Panc1 (cell line): Measurements from ENCODE around the gene OSER1. TPM values are rescaled to one million over a fixed set of nuclear protein-coding genes. Genes with fewer than 3 reads are reported as not detected.

ENCODE experiments used
- ATAC-seq: fragments of 200-7000 bp; cut with Tn5 transposase; 2 replicates; pipeline ENCODE4 v1.9.1; 2020; ENCODE audit warnings: mild to moderate bottlenecking, moderate library complexity
- BruUV-seq: library from RNA; stranded (reverse); fragments of 400-500 nt; replicated peaks from 2 replicates; lab custom pipeline; 2021; lab: Mats Ljungman, UMichigan
- CTCF ChIA-PET: fragments of 300-600 bp; sonication (Branson Sonifier 250); formaldehyde crosslinking; loops from one replicate; lab custom pipeline; 2022; ENCODE audit warnings: antibody characterized with exemption; lab: Charles Lee
- POLR2A ChIA-PET: fragments of 300-600 bp; sonication (Branson Sonifier 250); formaldehyde crosslinking; loops from one replicate; lab custom pipeline; 2022; ENCODE audit warnings: antibody characterized with exemption; lab: Charles Lee
- DNase-seq: peaks from one replicate; pipeline ENCODE4 v3.0.0-alpha.2; 2010; ENCODE audit warnings: low read depth, low spot score
- H3K27ac ChIP-seq: 2 replicates; pipeline ENCODE4 v1.5.1; 2011; ENCODE audit warnings: mild to moderate bottlenecking, low read length, inconsistent platforms
- H3K27me3 ChIP-seq: fragments of 200-500 bp; sonication (Bioruptor generic); 2 replicates; pipeline ENCODE4 v1.6.0; 2014; ENCODE audit warnings: low read length, inconsistent platforms; ENCODE audit not compliant: control insufficient read depth, insufficient read depth
- H3K36me3 ChIP-seq: fragments of 200-500 bp; sonication (Bioruptor generic); 2 replicates; pipeline ENCODE4 v1.5.1; 2014; ENCODE audit warnings: inconsistent platforms, mild to moderate bottlenecking, low read length, moderate library complexity; ENCODE audit not compliant: control insufficient read depth, insufficient read depth
- H3K4me1 ChIP-seq: 2 replicates; pipeline ENCODE4 v1.5.1; 2011; ENCODE audit warnings: inconsistent platforms, mild to moderate bottlenecking, low read length, moderate library complexity; ENCODE audit not compliant: control insufficient read depth, insufficient read depth
- H3K4me3 ChIP-seq, 2 experiments: 2 replicates each; pipeline ENCODE4 v1.5.1; 2011 to 2012; ENCODE audit warnings: low read depth in 2 of 2, low read length in 2 of 2, mild to moderate bottlenecking in 2 of 2, inconsistent platforms in 1 of 2, moderate library complexity in 1 of 2
- H3K9me3 ChIP-seq: fragments of 200-500 bp; sonication (Bioruptor generic); 2 replicates; pipeline ENCODE4 v1.5.1; 2014; ENCODE audit warnings: low read depth, mild to moderate bottlenecking, inconsistent platforms, low read length, moderate library complexity; ENCODE audit not compliant: control insufficient read depth, insufficient read depth
- CTCF ChIP-seq: fragments of 450-650 bp; IDR thresholded peaks from 2 replicates; pipeline ENCODE4 v1.5.1; 2017; ENCODE audit warnings: mild to moderate bottlenecking
- POLR2AphosphoS5 ChIP-seq: IDR thresholded peaks from 2 replicates; pipeline ENCODE4 v1.6.1; 2012; ENCODE audit warnings: mild to moderate bottlenecking, low read depth, low read length, moderate library complexity
- REST ChIP-seq, 2 experiments: IDR thresholded peaks; 2 replicates each; pipeline ENCODE4 v1.6.1; 2011 to 2012; ENCODE audit warnings: low read depth in 2 of 2, control low read depth in 1 of 2, low read length in 1 of 2, mild to moderate bottlenecking in 1 of 2, moderate library complexity in 1 of 2; ENCODE audit not compliant: insufficient read depth in 1 of 2
- SIN3A ChIP-seq: IDR thresholded peaks from 2 replicates; pipeline ENCODE4 v1.6.1; 2012; ENCODE audit warnings: low read depth, mild to moderate bottlenecking, low read length, moderate library complexity, borderline replicate concordance; ENCODE audit not compliant: insufficient read depth
- TCF7L2 ChIP-seq: IDR thresholded peaks from 2 replicates; pipeline ENCODE4 v1.6.1; 2011; ENCODE audit warnings: mild to moderate bottlenecking, low read depth, low read length, inconsistent platforms
- in situ Hi-C: cut with HindIII; loops from 2 replicates; pipeline ENCODE4 v1.10.0; 2016; ENCODE audit warnings: low sequenced_read_pairs, low pct_unique_long_range_greater_than_20kb
- intact Hi-C: fragments of 100-400 bp; cut with micrococcal nuclease; formaldehyde crosslinking; loops from one replicate; pipeline ENCODE4 v1.10.0; 2022; ENCODE audit not compliant: unreplicated experiment
- total RNA-seq: library from RNA; stranded (reverse); gene quantifications from one replicate; pipeline ENCODE4 v1.2.1, GENCODE V29; 2021; ENCODE audit not compliant: unreplicated experiment

The OSER1 gene
- total RNA-seq, 1 experiment from 2014 or later, result 37.8 TPM

GRCh38 chr20:44204156-44204831 is 6.3 kb downstream of the OSER1 start:
- DNase-seq (peak; percentile 79), ATAC-seq (peak; percentile 93)
- H3K27me3 ChIP-seq, result no peaks in the 10 kb centered on the region
- H3K4me3 ChIP-seq, result no peak overlapping the region
- H3K36me3 ChIP-seq, result peaks cover 23% of the 10 kb centered on the region
- BruUV-seq, result no TSS peak
- intact Hi-C loops, result no loop called here
- POLR2A ChIA-PET, result interaction anchor here (0.7 kb wide), 1 partner anchor 189 kb away, joined by 5 read pairs; no protein-coding TSS in a partner anchor
- H3K9me3 ChIP-seq, result no peaks in the 10 kb centered on the region
- peaks cover 36% of the 10 kb centered on the region for H3K4me1 ChIP-seq
- CTCF ChIA-PET, result no interaction called here
- TF ChIP-seq REST (IDR thresholded peaks at IDR 0.05; ENCODE audit: insufficient read depth in 1 of 2, low read depth in 2 of 2, low read length in 1 of 2) (no peak), CTCF (no peak), POLR2AphosphoS5 (no peak; the same call in 1 of the 2 replicates), SIN3A (no peak), TCF7L2 (no peak)
- in situ Hi-C loops, result no loop called here
- peak overlapping the region; percentile 86 for H3K27ac ChIP-seq

- Histone ChIP-seq H3K4me1 (peaks cover 35% of the 10 kb centered on the region), H3K4me3 (no peak overlapping the region), H3K36me3 (peaks cover 23% of the 10 kb centered on the region), H3K9me3 (no peaks in the 10 kb centered on the region), H3K27ac (peak overlapping the region; percentile 86), H3K27me3 (no peaks in the 10 kb centered on the region)
- intact Hi-C loops, result no loop called here
- CTCF ChIA-PET, result no interaction called here
- POLR2A ChIA-PET, result no interaction called here
- no TSS peak for BruUV-seq
- TF ChIP-seq TCF7L2 (no peak), SIN3A (no peak), CTCF (no peak), REST (IDR thresholded peaks at IDR 0.05; ENCODE audit: insufficient read depth in 1 of 2, low read depth in 2 of 2, low read length in 1 of 2) (no peak), POLR2AphosphoS5 (no peak)
- in situ Hi-C loops, result no loop called here
- ATAC-seq (no peak), DNase-seq (no peak)
Measured at GRCh38 chr20:44203161-44203560, 7.4 kb downstream of the OSER1 start.
